ENCODE data around the gene NUP62. TPM values are rescaled to one million over a fixed set of nuclear protein-coding genes. Genes with fewer than 3 reads are reported as not detected.

The NUP62 gene
- total and polyA plus RNA-seq, 4 donors: 14.2 to 19.8 (median 18.1) TPM

- H3K4me1 ChIP-seq (ENCODE audit: control insufficient read depth in 4 of 4, insufficient read depth in 4 of 4, low read length in 3 of 4): peaks cover 12 to 23% (median 19%) of the 10 kb centered on the region in 4 donors
- no peak for DNase-seq (ENCODE audit: low spot score)
Observed at GRCh38 chr19:49862391-49863253, 66.7 kb downstream of the NUP62 start.

GRCh38 chr19:49861541-49862378 is 67.5 kb downstream of the NUP62 start:
- DNase-seq (ENCODE audit: low spot score): no peak
- H3K4me3 ChIP-seq (ENCODE audit: low read depth in 1 of 3, low read length in 3 of 3): no peak overlapping the region
- peaks cover 12 to 21% (median 17%) of the 10 kb centered on the region in 4 donors for H3K4me1 ChIP-seq (ENCODE audit: control insufficient read depth in 4 of 4, insufficient read depth in 4 of 4, low read length in 3 of 4)
- no peak overlapping the region for H3K27ac ChIP-seq (ENCODE audit: low read depth in 1 of 2, low read length in 2 of 2)
- H3K9me3 ChIP-seq (ENCODE audit: control insufficient read depth in 4 of 4, low read length in 3 of 4): no peaks in the 10 kb centered on the region
- H3K36me3 ChIP-seq (ENCODE audit: control insufficient read depth in 4 of 4, insufficient read depth in 3 of 4, low read depth in 1 of 4, low read length in 3 of 4): peaks cover 4 to 57% (median 11%) of the 10 kb centered on the region in 4 donors
- no peaks in the 10 kb centered on the region for H3K27me3 ChIP-seq (ENCODE audit: control insufficient read depth in 4 of 4, insufficient read depth in 4 of 4, low read length in 3 of 4)
- 90% methylated on average over 60 of the region's 60 CpGs for WGBS
- H3K9ac ChIP-seq (ENCODE audit: low read depth in 1 of 2, low read length in 2 of 2): no peak overlapping the region
- TF ChIP-seq SP1 (IDR thresholded peaks at IDR 0.05) (no peak), JUND (IDR thresholded peaks at IDR 0.05) (no peak), NR2F2 (IDR thresholded peaks at IDR 0.05) (no peak), EGR1 (IDR thresholded peaks at IDR 0.05; ENCODE audit: low read depth in 2 of 2) (no peak), RAD21 (IDR thresholded peaks at IDR 0.05) (no peak), FOXA1 (IDR thresholded peaks at IDR 0.05) (no peak), HNF4G (IDR thresholded peaks at IDR 0.05) (no peak), FOXA2 (IDR thresholded peaks at IDR 0.05) (no peak), HNF4A (conservative IDR thresholded peaks at IDR 0.05) (no peak), CTCF (IDR thresholded peaks at IDR 0.05; ENCODE audit: low read depth, low read length, missing input control) (no peak)
- TF ChIP-seq, protein P1, sequence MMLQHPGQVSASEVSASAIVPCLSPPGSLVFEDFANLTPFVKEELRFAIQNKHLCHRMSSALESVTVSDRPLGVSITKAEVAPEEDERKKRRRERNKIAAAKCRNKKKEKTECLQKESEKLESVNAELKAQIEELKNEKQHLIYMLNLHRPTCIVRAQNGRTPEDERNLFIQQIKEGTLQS (IDR thresholded peaks at IDR 0.05): no peak
- TF ChIP-seq, protein P2, sequence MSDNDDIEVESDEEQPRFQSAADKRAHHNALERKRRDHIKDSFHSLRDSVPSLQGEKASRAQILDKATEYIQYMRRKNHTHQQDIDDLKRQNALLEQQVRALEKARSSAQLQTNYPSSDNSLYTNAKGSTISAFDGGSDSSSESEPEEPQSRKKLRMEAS (IDR thresholded peaks at IDR 0.05): no peak

More at GRCh38 chr19:49862391-49863253, 66.7 kb downstream of the NUP62 start:
- Histone ChIP-seq H3K27ac (ENCODE audit: low read depth in 1 of 2, low read length in 2 of 2) (no peak overlapping the region), H3K36me3 (ENCODE audit: control insufficient read depth in 4 of 4, insufficient read depth in 3 of 4, low read depth in 1 of 4, low read length in 3 of 4) (peaks cover 4 to 50% (median 9%) of the 10 kb centered on the region in 4 donors), H3K9ac (ENCODE audit: low read depth in 1 of 2, low read length in 2 of 2) (no peak overlapping the region), H3K27me3 (ENCODE audit: control insufficient read depth in 4 of 4, insufficient read depth in 4 of 4, low read length in 3 of 4) (no peaks in the 10 kb centered on the region), H3K9me3 (ENCODE audit: control insufficient read depth in 4 of 4, low read length in 3 of 4) (no peaks in the 10 kb centered on the region), H3K4me3 (ENCODE audit: low read depth in 1 of 3, low read length in 3 of 3) (no peak overlapping the region)
- TF ChIP-seq RXRA (IDR thresholded peaks at IDR 0.05) (no peak), TAF1 (conservative IDR thresholded peaks at IDR 0.05) (no peak), EGR1 (IDR thresholded peaks at IDR 0.05; ENCODE audit: low read depth in 2 of 2) (no peak), JUND (IDR thresholded peaks at IDR 0.05) (no peak), HNF4A (conservative IDR thresholded peaks at IDR 0.05) (no peak), NR2F2 (IDR thresholded peaks at IDR 0.05) (no peak), SP1 (IDR thresholded peaks at IDR 0.05) (no peak), YY1 (IDR thresholded peaks at IDR 0.05) (no peak), ZBTB33 (IDR thresholded peaks at IDR 0.05) (no peak)
- TF ChIP-seq, protein P3, sequence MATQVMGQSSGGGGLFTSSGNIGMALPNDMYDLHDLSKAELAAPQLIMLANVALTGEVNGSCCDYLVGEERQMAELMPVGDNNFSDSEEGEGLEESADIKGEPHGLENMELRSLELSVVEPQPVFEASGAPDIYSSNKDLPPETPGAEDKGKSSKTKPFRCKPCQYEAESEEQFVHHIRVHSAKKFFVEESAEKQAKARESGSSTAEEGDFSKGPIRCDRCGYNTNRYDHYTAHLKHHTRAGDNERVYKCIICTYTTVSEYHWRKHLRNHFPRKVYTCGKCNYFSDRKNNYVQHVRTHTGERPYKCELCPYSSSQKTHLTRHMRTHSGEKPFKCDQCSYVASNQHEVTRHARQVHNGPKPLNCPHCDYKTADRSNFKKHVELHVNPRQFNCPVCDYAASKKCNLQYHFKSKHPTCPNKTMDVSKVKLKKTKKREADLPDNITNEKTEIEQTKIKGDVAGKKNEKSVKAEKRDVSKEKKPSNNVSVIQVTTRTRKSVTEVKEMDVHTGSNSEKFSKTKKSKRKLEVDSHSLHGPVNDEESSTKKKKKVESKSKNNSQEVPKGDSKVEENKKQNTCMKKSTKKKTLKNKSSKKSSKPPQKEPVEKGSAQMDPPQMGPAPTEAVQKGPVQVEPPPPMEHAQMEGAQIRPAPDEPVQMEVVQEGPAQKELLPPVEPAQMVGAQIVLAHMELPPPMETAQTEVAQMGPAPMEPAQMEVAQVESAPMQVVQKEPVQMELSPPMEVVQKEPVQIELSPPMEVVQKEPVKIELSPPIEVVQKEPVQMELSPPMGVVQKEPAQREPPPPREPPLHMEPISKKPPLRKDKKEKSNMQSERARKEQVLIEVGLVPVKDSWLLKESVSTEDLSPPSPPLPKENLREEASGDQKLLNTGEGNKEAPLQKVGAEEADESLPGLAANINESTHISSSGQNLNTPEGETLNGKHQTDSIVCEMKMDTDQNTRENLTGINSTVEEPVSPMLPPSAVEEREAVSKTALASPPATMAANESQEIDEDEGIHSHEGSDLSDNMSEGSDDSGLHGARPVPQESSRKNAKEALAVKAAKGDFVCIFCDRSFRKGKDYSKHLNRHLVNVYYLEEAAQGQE (IDR thresholded peaks at IDR 0.05): no peak
- TF ChIP-seq, protein P2 (IDR thresholded peaks at IDR 0.05): no peak
- TF ChIP-seq, protein P1 (IDR thresholded peaks at IDR 0.05): no peak
- WGBS: 89% methylated on average over 49 of the region's 49 CpGs
